NCI-H2107 (cell line): Measurements from ENCODE around the gene DPP10.

Source experiments
- DNase-seq: peaks from one replicate; lab custom pipeline; 2025; lab: John Stamatoyannopoulos, UW

DPP10 gene

GRCh38 chr2:115569547-115569946 lies 1127.1 kb downstream of the DPP10 start:
- no peak for DNase-seq

- no peak for DNase-seq
These were observed 1130.3 kb downstream of the DPP10 start for GRCh38 chr2:115572746-115573145.

GRCh38 chr2:115573756-115574155 lies 1131.3 kb downstream of the DPP10 start:
- no peak for DNase-seq

GRCh38 chr2:115574667-115575066 lies 1132.2 kb downstream of the DPP10 start:
- DNase-seq = no peak

- DNase-seq = no peak
These were observed 1138.3 kb downstream of the DPP10 start for GRCh38 chr2:115580784-115581183.

- DNase-seq = no peak
These were observed 1142.1 kb downstream of the DPP10 start for GRCh38 chr2:115584507-115584906.

- no peak for DNase-seq
These were observed 1154.4 kb downstream of the DPP10 start for GRCh38 chr2:115596659-115597375.

GRCh38 chr2:115603285-115603684 lies 1160.8 kb downstream of the DPP10 start:
- DNase-seq = no peak

GRCh38 chr2:115606350-115606749 lies 1163.9 kb downstream of the DPP10 start:
- no peak for DNase-seq

GRCh38 chr2:115609978-115610377 lies 1167.5 kb downstream of the DPP10 start:
- no peak for DNase-seq

GRCh38 chr2:115610888-115611287 lies 1168.4 kb downstream of the DPP10 start:
- no peak for DNase-seq

- DNase-seq = no peak
These were observed 1181.9 kb downstream of the DPP10 start for GRCh38 chr2:115624332-115624731.

GRCh38 chr2:115634578-115634977 lies 1192.1 kb downstream of the DPP10 start:
- DNase-seq = no peak

GRCh38 chr2:115635430-115635829 lies 1193.0 kb downstream of the DPP10 start:
- DNase-seq = no peak

GRCh38 chr2:115649731-115650130 lies 1207.3 kb downstream of the DPP10 start:
- DNase-seq = no peak

GRCh38 chr2:115650827-115651226 lies 1208.4 kb downstream of the DPP10 start:
- no peak for DNase-seq

- DNase-seq = no peak
These were observed 1210.2 kb downstream of the DPP10 start for GRCh38 chr2:115652652-115653051.

- no peak for DNase-seq
These were observed 1211.9 kb downstream of the DPP10 start for GRCh38 chr2:115654362-115654761.

GRCh38 chr2:115678129-115678528 lies 1235.7 kb downstream of the DPP10 start:
- no peak for DNase-seq

GRCh38 chr2:115684345-115684744 lies 1241.9 kb downstream of the DPP10 start:
- DNase-seq = no peak

- no peak for DNase-seq
These were observed 1249.0 kb downstream of the DPP10 start for GRCh38 chr2:115691409-115691808.

GRCh38 chr2:115694651-115695050 lies 1252.2 kb downstream of the DPP10 start:
- no peak for DNase-seq

GRCh38 chr2:115733190-115733775 lies 1290.8 kb downstream of the DPP10 start:
- no peak for DNase-seq

- DNase-seq = no peak
These were observed 1295.7 kb downstream of the DPP10 start for GRCh38 chr2:115738111-115738510.
